HepG2 (cell line): ENCODE data around the gene MYOF. TPM values are rescaled to one million over a fixed set of nuclear protein-coding genes. Genes with fewer than 3 reads are reported as not detected.
A peak's percentile ranks its signal among the peaks of the same experiment; 100 is the strongest.

Source experiments
- ATAC-seq: fragments of 200-7000 bp; cut with Tn5 transposase; 3 replicates; pipeline ENCODE4 v1.9.1; 2020; ENCODE audit warnings: mild to moderate bottlenecking, moderate library complexity
- BruUV-seq: library from RNA; stranded (reverse); fragments of 400-500 nt; replicated peaks from 2 replicates; lab custom pipeline; 2021; lab: Mats Ljungman, UMichigan
- CTCF ChIA-PET: fragments of 300-600 bp; formaldehyde crosslinking; extraction: SDS; loops from one replicate; lab custom pipeline; 2021; ENCODE audit warnings: low total read pairs, inconsistent platforms, low intra/inter-chr PET ratio; lab: Yijun Ruan, JAX
- POLR2A ChIA-PET: fragments of 350-600 bp; sonication (Branson Sonifier 250); formaldehyde crosslinking; loops from one replicate; lab custom pipeline; 2020; ENCODE audit warnings: antibody characterized with exemption, inconsistent platforms; lab: Yijun Ruan, JAX
- DNase-seq: peaks from one replicate; pipeline ENCODE4 v3.0.0-alpha.2; 2015; ENCODE audit warnings: low spot score
- FAIRE-seq: peaks from 3 replicates; lab custom pipeline; 2011; peaks lifted over from hg19 to GRCh38; lab: Jason Lieb, UNC
- H2AFZ ChIP-seq: one replicate; pipeline ENCODE4 v1.6.1; 2011; ENCODE audit warnings: low read length, inconsistent platforms
- H3K27ac ChIP-seq: fragments of 300-600 bp; 3 replicates; pipeline ENCODE4 v1.8.0; 2011; ENCODE audit warnings: mixed run types, mild to moderate bottlenecking, mixed read lengths, low read length, inconsistent platforms; ENCODE audit not compliant: insufficient read depth; ENCODE audit errors: extremely low read length
- H3K27me3 ChIP-seq, 2 experiments: fragments of 200-600 bp in 1 of 2; 2 replicates in 1 of 2; 3 replicates in 1 of 2; pipeline versions ENCODE4 v1.6.0 to v1.8.0; 2011; ENCODE audit warnings: low read length in 2 of 2, mild to moderate bottlenecking in 2 of 2, moderate library complexity in 2 of 2, inconsistent platforms in 1 of 2; ENCODE audit not compliant: insufficient read depth in 2 of 2, control insufficient read depth in 1 of 2
- H3K36me3 ChIP-seq, 2 experiments: fragments of 200-600 bp in 1 of 2; replicated peaks in 1 of 2; 2 replicates in 1 of 2; 3 replicates in 1 of 2; pipeline versions ENCODE4 v1.5.1 to v1.8.0; 2011; ENCODE audit warnings: low read length in 2 of 2, inconsistent platforms in 1 of 2; ENCODE audit not compliant: insufficient read depth in 2 of 2, control insufficient read depth in 1 of 2
- H3K4me1 ChIP-seq: 2 replicates; pipeline ENCODE4 v1.5.1; 2012; ENCODE audit warnings: low read length, inconsistent platforms; ENCODE audit not compliant: insufficient read depth
- H3K4me2 ChIP-seq: 2 replicates; pipeline ENCODE4 v1.6.0; 2011; ENCODE audit warnings: low read depth, low read length, inconsistent platforms
- H3K4me3 ChIP-seq, 3 experiments: fragments of 200-600 bp in 1 of 3; sonication (generic), shearing (Covaris generic) in 1 of 3; replicated peaks in 1 of 3; 2 replicates each; pipeline ENCODE4 v1.5.1; 2011 to 2016; ENCODE audit warnings: low read length in 3 of 3, inconsistent platforms in 2 of 3, low read depth in 2 of 3, mild to moderate bottlenecking in 2 of 3, control low read depth in 1 of 3, mixed read lengths in 1 of 3; ENCODE audit not compliant: insufficient read depth in 1 of 3
- H3K79me2 ChIP-seq: one replicate; pipeline ENCODE4 v1.6.1; 2011; ENCODE audit warnings: low read length, inconsistent platforms; ENCODE audit not compliant: insufficient read depth
- H3K9ac ChIP-seq: 2 replicates; pipeline ENCODE4 v1.6.0; 2011; ENCODE audit warnings: mild to moderate bottlenecking, low read depth, low read length, inconsistent platforms; ENCODE audit not compliant: insufficient read depth
- H3K9me3 ChIP-seq: 2 replicates; pipeline ENCODE4 v1.5.1; 2012; ENCODE audit warnings: mild to moderate bottlenecking, low read length
- H4K20me1 ChIP-seq: 2 replicates; pipeline ENCODE4 v1.6.0; 2011; ENCODE audit warnings: inconsistent platforms, mild to moderate bottlenecking, low read length, moderate library complexity; ENCODE audit not compliant: insufficient read depth
- ATF1 ChIP-seq: IDR thresholded peaks from 2 replicates; pipeline ENCODE4 v1.6.1; 2016; ENCODE audit warnings: mild to moderate bottlenecking, control low read depth
- CEBPG ChIP-seq: IDR thresholded peaks from 2 replicates; pipeline ENCODE4 v1.6.1; 2016
- ERF ChIP-seq: IDR thresholded peaks from 2 replicates; pipeline ENCODE4 v1.6.1; 2018; ENCODE audit warnings: missing biosample characterization, missing genetic modification reagents
- FOSL2 ChIP-seq: sonication (generic); formaldehyde crosslinking; IDR thresholded peaks from 2 replicates; pipeline ENCODE4 v1.4.0; 2020; ENCODE audit warnings: missing genetic modification reagents
- GATAD2A ChIP-seq: IDR thresholded peaks from 2 replicates; pipeline ENCODE4 v1.6.1; 2016
- IRF2 ChIP-seq: IDR thresholded peaks from 2 replicates; pipeline ENCODE4 v1.6.1; 2018; ENCODE audit warnings: missing genetic modification reagents, missing compliant biosample characterization
- KAT8 ChIP-seq: IDR thresholded peaks from 2 replicates; pipeline ENCODE4 v1.6.1; 2016; ENCODE audit warnings: missing genetic modification reagents, missing compliant biosample characterization
- KDM4B ChIP-seq: sonication (generic); formaldehyde crosslinking; IDR thresholded peaks from 2 replicates; pipeline ENCODE4 v1.4.0; 2020; ENCODE audit warnings: missing genetic modification reagents
- KDM6A ChIP-seq: IDR thresholded peaks from 2 replicates; pipeline ENCODE4 v1.6.1; 2016; ENCODE audit warnings: low read depth
- KLF12 ChIP-seq: sonication (generic); formaldehyde crosslinking; IDR thresholded peaks from 2 replicates; pipeline ENCODE4 v1.4.0; 2020; ENCODE audit warnings: missing genetic modification reagents, borderline replicate concordance
- MEF2D ChIP-seq: sonication (generic); formaldehyde crosslinking; IDR thresholded peaks from 2 replicates; pipeline ENCODE4 v1.5.1; 2020; ENCODE audit warnings: mild to moderate bottlenecking, missing genetic modification reagents
- MTERF4 ChIP-seq: sonication (generic); formaldehyde crosslinking; IDR thresholded peaks from 2 replicates; pipeline ENCODE4 v1.8.0; 2023; ENCODE audit warnings: mild to moderate bottlenecking, missing genetic modification reagents
- MTF2 ChIP-seq: sonication (generic); formaldehyde crosslinking; IDR thresholded peaks from 2 replicates; pipeline ENCODE4 v1.5.0; 2020; ENCODE audit warnings: missing genetic modification reagents, borderline replicate concordance
- NCOA2 ChIP-seq: sonication (generic); formaldehyde crosslinking; IDR thresholded peaks from 2 replicates; pipeline ENCODE4 v1.8.0; 2022; ENCODE audit warnings: inconsistent platforms
- SKI ChIP-seq: fragments of 450-650 bp; IDR thresholded peaks from one replicate; pipeline ENCODE4 v1.6.1; 2018; ENCODE audit warnings: mild to moderate bottlenecking; ENCODE audit not compliant: partially characterized antibody
- SMAD3 ChIP-seq: sonication (generic); formaldehyde crosslinking; IDR thresholded peaks from 2 replicates; pipeline ENCODE4 v1.4.0; 2020; ENCODE audit warnings: missing genetic modification reagents
- SMC3 ChIP-seq: IDR thresholded peaks from 2 replicates; pipeline ENCODE4 v1.6.1; 2011; ENCODE audit warnings: low read length, improper control_type of control experiment
- ZNF678 ChIP-seq: sonication (generic); formaldehyde crosslinking; IDR thresholded peaks from 2 replicates; pipeline ENCODE4 v1.4.0; 2020; ENCODE audit warnings: mild to moderate bottlenecking, missing genetic modification reagents
- ZNF766 ChIP-seq: sonication (generic); formaldehyde crosslinking; IDR thresholded peaks from 2 replicates; pipeline ENCODE4 v1.5.0; 2020; ENCODE audit warnings: missing genetic modification reagents, borderline replicate concordance
- ZNF883 ChIP-seq: sonication (generic); formaldehyde crosslinking; IDR thresholded peaks from 2 replicates; pipeline ENCODE4 v1.5.1; 2020; ENCODE audit warnings: mild to moderate bottlenecking, missing genetic modification reagents; ENCODE audit errors: not compliant biosample characterization
- WGBS: methylation state at CpG from one replicate; pipeline ENCODE4 v1.1.6; 2017; ENCODE audit warnings: low lambda C conversion rate; 5-methylcytosine and 5-hydroxymethylcytosine counted together
- in situ Hi-C: cut with HindIII; loops from 2 replicates; pipeline ENCODE4 v1.10.0; 2017; ENCODE audit warnings: low pct_unique_long_range_greater_than_20kb; ENCODE audit not compliant: extremely low pct_ligation_motif_present
- intact Hi-C: fragments of 100-400 bp; cut with micrococcal nuclease; formaldehyde crosslinking; loops from one replicate; pipeline ENCODE4 v1.10.0; 2022; ENCODE audit not compliant: unreplicated experiment
- polyA plus RNA-seq, 8 experiments: library from polyadenylated mRNA; depleted of rRNA in 3 of 8; stranded (reverse) in 7 of 8; unstranded in 1 of 8; fragments of >200 nt; fragmentation: Illumina TruSeq in 4 of 8; extraction: Trizol in 4 of 8; gene quantifications; 2 replicates each; pipeline versions ENCODE4 v1.2.1 to v1.2.3, GENCODE V29; 2011 to 2016; ENCODE audit warnings: low read depth in 4 of 8, missing spikeins in 1 of 8, mixed read lengths in 1 of 8; ENCODE audit not compliant: insufficient read depth in 1 of 8
- total RNA-seq, 5 experiments: library from RNA; depleted of rRNA; stranded (reverse); fragments of >200 nt; fragmentation: Illumina TruSeq; extraction: Trizol; gene quantifications; 2 replicates each; pipeline ENCODE4 v1.2.3, GENCODE V29; 2016; ENCODE audit warnings: low read depth in 1 of 5
- TF ChIP-seq, protein P1 (sequence below): sonication (generic); formaldehyde crosslinking; IDR thresholded peaks from 2 replicates; pipeline ENCODE4 v1.4.0; 2020; ENCODE audit warnings: missing genetic modification reagents, low read depth, mild to moderate bottlenecking, borderline replicate concordance
- TF ChIP-seq, protein P2 (sequence below): sonication (generic); formaldehyde crosslinking; IDR thresholded peaks from 2 replicates; pipeline ENCODE4 v1.4.0; 2020; ENCODE audit warnings: missing genetic modification reagents

MYOF gene
- total and polyA plus RNA-seq, 2 of the 13 experiments (the other 11 are each of a cell fraction or from before 2014, with no cell fraction given) = 0.18 to 0.42 TPM

DNA sequence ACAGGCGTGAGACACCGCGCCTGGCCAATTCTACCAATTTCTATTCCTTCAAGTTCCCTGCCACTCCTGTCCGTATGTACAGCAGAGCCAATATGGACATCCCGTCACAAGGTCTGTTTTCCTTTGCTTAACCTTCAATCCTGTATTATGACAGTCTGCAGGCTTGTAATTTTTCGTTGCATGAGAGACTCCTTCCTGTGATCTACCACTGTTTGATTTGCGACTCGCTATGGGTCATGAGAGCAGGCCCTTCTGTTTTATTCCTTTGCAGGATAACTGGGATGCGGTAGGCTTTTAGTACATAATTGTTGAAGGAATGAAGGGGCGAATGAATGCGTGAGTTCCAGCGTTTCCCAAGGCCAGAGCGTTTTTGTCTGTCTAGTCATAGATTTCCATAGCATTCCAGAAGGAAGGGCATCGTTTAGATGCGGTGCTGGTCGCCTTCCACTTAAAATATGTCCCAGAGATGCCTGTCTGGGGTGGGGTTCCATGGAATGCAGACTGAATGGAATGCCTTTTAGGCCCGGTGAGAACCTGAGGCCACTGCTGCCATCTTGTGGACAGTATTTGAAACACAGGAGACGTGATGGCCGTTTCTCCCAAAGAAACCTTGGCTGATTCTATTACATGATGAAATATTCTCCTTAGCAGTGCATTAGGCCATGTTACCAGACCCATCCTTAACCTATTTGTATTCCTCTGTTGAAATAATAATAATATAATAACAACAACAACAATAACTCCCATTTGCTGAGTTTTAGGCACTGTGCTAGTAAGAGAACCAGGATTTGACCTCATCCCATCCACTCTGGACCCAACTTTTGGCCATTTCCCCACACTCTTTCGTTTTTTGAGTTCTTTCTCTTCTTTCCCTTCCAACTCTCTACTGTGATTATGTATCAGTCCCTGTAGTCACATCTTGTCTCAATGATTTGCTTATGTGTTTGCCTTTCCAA lies 193.2 kb downstream of the MYOF start:
- DNase-seq (peak; percentile 74), FAIRE-seq (peak; percentile 70), ATAC-seq (peak; percentile 90)
- no peaks in the 10 kb centered on the region for H3K9me3 ChIP-seq
- H3K4me1 ChIP-seq = no peaks in the 10 kb centered on the region
- ChIA-PET POLR2A (no interaction called here), CTCF (interaction anchor here (0.7 to 2.0 kb wide), 7 partner anchors 65 to 405 kb away, joined by 3 to 20 read pairs (median 5); no protein-coding TSS in a partner anchor)
- no peak overlapping the region for H3K4me3 ChIP-seq
- H3K9ac ChIP-seq = no peak overlapping the region
- in situ Hi-C loops = no loop called here
- intact Hi-C loops = loop anchor here (1.0 to 5.0 kb wide), 4 partner anchors 52 to 209 kb away; no protein-coding TSS in a partner anchor
- H3K36me3 ChIP-seq = no peaks in the 10 kb centered on the region
- no peak overlapping the region for H2AFZ ChIP-seq
- no peak overlapping the region for H3K27ac ChIP-seq
- H4K20me1 ChIP-seq = no peaks in the 10 kb centered on the region
- H3K79me2 ChIP-seq = no peaks in the 10 kb centered on the region
- H3K4me2 ChIP-seq = no peak overlapping the region
- 35% methylated on average over 19 of the region's 20 CpGs for WGBS
- H3K27me3 ChIP-seq = peaks cover 0 to 2% of the 10 kb centered on the region in 2 experiments; a peak in 1 of 5 replicates
- no TSS peak for BruUV-seq
- TF ChIP-seq IRF2 (0 out of 2 replicates have a peak, but pooled peaks have one; percentile 22), MTF2 (CRISPR knock-in tag) (no peak), ERF (CRISPR knock-in tag) (peak; percentile 54; the same call in 1 of the 2 replicates), NCOA2 (CRISPR knock-in tag) (peak; percentile 23; the same call in 1 of the 2 replicates), KDM6A (CRISPR knock-in tag) (no peak), KLF12 (0 out of 2 replicates have a peak, but pooled peaks have one; percentile 61), GATAD2A (0 out of 2 replicates have a peak, but pooled peaks have one; percentile 26), FOSL2 (CRISPR knock-in tag) (peak; percentile 23; the same call in 1 of the 2 replicates), ZNF678 (CRISPR knock-in tag) (no peak), SKI (peak; percentile 78), KDM4B (CRISPR knock-in tag) (0 out of 2 replicates have a peak, but pooled peaks have one; percentile 60), MEF2D (0 out of 2 replicates have a peak, but pooled peaks have one; percentile 22), SMAD3 (peak; percentile 66; the same call in 1 of the 2 replicates), ATF1 (no peak), MTERF4 (CRISPR knock-in tag) (no peak), ZNF766 (CRISPR knock-in tag) (0 out of 2 replicates have a peak, but pooled peaks have one; percentile 57), CEBPG (peak; percentile 9; the same call in 1 of the 2 replicates), KAT8 (peak; percentile 42; the same call in 1 of the 2 replicates), ZNF883 (no peak), SMC3 (peak; percentile 98)
- TF ChIP-seq, protein P1, sequence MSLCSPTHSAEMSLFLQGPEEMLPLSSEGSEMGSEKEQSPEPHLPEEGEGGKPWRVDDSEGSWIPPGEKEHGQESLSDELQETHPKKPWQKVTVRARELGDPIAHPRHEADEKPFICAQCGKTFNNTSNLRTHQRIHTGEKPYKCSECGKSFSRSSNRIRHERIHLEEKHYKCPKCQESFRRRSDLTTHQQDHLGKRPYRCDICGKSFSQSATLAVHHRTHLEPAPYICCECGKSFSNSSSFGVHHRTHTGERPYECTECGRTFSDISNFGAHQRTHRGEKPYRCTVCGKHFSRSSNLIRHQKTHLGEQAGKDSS (CRISPR knock-in tag) = peak; percentile 26; the same call in 1 of the 2 replicates
- TF ChIP-seq, protein P2, sequence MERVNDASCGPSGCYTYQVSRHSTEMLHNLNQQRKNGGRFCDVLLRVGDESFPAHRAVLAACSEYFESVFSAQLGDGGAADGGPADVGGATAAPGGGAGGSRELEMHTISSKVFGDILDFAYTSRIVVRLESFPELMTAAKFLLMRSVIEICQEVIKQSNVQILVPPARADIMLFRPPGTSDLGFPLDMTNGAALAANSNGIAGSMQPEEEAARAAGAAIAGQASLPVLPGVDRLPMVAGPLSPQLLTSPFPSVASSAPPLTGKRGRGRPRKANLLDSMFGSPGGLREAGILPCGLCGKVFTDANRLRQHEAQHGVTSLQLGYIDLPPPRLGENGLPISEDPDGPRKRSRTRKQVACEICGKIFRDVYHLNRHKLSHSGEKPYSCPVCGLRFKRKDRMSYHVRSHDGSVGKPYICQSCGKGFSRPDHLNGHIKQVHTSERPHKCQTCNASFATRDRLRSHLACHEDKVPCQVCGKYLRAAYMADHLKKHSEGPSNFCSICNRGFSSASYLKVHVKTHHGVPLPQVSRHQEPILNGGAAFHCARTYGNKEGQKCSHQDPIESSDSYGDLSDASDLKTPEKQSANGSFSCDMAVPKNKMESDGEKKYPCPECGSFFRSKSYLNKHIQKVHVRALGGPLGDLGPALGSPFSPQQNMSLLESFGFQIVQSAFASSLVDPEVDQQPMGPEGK (CRISPR knock-in tag) = 0 out of 2 replicates have a peak, but pooled peaks have one; percentile 14
